Smooth muscle cell of the brain vasculature (primary cell): Measurements from ENCODE around the gene TNS4.

Experiments used
- DNase-seq: peaks from one replicate; pipeline ENCODE4 v3.0.0-alpha.2; 2012; ENCODE audit warnings: low read depth, low spot score

Gene TNS4

GRCh38 chr17:40516581-40517285 is 15.3 kb upstream of the TNS4 start:
- DNase-seq: no peak

- DNase-seq: no peak
These were observed 14.1 kb upstream of the TNS4 start for GRCh38 chr17:40515491-40516041.

- DNase-seq: no peak
These were observed 13.6 kb upstream of the TNS4 start for GRCh38 chr17:40515011-40515410.

DNA sequence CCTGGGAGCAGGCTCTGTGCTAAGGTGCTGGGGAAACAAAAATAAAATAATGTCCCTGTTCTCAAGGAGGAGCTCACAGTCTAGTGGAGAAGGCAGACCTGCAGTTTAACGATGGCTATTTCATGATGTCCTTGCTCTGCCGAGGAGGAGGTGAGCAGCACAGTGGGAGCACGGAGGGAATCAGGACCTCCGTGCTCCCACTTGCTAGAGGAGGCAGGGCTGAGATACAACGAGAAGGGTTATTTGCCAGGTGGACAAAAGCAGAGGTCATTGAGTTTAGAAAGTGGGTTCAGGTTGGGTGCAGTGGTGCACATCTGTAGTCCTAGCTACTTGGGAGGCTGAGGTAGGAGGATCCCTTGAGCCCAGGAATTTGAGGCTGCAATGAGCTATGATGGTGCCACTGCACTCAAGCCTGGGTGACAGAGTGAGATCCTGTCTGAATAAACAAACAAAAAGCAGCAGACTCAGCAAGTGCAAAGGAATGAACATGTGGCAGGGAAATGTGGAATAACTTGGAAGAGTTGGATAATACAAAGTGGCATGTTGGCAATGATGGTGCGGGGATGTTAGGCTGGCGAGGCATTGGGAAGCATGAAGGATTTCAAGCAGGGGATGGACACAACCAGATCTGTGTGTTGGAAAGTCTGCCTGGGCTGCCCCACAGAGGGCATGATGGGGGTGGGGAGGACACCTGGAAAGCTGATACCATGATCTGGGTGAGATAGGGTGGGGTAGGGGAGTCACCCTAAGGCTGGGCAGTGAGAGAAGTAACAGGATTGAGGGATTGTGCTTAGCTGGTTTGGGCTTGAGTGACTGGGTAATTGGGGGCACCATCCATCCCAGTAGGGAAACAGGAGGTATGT is 12.8 kb upstream of the TNS4 start:
- no peak for DNase-seq

DNA sequence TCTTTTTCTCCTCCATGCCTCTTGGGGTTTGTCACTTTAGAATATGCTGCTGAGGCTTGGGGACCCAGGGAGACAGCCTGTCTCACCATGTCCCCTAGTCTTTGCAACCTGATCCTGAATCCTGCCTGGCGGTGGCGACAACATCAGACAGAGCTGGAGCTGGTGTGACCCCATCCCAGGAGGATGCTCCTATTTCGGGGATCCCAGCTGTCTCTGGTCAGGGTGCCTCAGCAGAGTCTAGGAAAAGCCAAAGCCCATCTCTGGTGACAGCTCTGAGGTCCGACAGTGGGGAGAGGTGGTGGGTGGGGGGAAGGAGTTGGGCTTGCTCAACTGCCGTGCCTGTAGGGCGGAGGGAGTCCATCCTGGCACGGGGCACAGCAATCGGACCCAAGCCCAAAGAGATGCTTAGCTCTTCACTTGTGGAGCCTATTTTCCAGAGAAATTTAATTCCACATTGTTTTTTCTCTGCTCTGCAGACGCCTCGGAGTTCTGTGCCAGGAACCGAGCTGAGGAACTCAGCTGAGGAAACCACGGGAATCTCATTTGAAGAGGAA is 10.3 kb upstream of the TNS4 start:
- DNase-seq: no peak

DNA sequence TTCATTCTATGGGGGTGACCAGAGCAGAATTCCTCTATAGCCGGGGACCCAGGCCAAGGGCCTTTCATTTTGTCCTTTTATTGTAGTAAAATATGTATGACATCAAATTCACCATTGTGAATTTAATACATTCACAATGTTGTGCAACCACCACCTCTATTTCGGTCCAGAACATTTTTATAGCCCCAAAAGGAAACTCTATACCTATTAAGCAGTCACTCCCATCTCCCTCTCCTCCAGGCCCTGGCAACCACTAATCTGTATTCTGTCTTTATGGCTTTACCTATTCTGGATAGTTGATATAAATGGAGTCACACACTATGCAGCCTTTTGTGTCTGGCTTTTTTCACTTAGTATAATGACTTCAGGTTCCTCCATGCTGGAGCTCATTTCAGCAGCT is 9.7 kb upstream of the TNS4 start:
- no peak for DNase-seq

GRCh38 chr17:40510328-40510648 is 8.9 kb upstream of the TNS4 start:
- DNase-seq: peak; percentile 52

DNA sequence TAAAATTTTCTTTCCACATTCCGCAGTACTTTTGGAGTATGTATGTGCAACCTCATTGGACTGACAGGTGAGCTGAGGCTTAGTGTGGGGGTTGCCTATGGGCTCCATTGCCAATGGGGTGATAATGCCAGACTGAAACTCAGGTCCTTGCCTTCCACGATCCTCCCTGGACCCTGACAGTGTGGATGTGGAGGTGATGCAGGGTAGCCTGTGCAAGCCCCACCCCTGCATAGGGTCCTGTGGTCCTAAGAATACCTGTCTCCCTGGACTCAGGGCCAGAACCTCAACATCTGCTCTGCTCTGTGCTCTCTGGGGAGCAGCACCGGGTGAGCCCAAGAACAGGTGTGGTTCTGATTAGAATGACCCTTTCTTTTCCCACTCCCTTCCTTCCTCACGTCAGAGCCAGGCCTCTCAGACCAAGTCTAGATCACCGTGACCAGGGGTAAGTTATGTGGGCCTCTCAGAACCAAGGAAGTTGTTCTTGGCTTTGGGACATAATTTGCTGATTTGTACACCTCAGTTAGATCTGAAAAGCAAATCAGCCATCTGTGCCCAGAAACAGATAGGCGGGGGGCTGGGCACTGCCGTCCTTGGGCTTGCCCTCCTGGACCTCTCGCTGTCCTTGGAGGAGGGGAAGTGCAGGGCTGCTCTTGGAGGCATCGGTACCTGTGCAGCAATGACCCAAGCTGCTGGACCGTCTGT is 8.4 kb upstream of the TNS4 start:
- no peak for DNase-seq

DNA sequence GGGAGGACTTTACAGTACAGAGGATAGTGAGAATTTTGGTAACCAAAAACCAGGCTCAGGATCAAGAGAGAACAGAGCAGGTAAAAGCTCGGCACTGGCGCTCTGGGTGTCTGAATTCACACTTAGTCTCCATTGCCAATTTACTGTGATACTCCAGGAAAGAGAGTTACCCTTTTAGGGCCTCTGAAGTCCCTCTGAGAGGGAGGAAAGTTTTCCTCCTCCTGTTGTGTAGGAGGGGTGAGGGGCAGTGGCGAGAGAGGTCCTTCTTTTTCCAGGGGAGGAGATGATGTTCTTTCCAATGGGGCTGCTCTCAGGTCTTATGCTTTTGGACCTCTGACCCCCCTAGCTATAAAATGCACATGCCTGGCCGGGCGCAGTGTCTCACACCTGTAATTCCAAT is 5.4 kb upstream of the TNS4 start:
- DNase-seq: no peak

DNA sequence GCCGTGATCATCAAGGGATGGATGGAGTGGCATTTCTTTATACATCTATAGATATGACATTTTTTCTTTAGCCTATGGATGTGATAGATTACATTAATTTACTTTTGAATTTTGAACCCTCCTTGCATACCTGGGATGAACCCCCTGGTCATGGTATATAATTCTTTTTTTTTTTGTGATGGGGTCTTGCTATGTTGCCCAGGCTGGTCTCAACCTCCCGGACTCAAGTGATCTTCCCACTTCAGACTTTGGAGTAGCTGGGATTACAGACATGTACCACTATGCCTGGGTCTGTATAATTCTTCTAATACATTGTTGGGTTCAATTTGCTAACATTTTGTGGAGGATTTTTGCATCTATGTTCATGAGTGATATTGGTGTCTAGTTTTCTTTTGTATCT is 1.7 kb upstream of the TNS4 start:
- DNase-seq: no peak

DNA sequence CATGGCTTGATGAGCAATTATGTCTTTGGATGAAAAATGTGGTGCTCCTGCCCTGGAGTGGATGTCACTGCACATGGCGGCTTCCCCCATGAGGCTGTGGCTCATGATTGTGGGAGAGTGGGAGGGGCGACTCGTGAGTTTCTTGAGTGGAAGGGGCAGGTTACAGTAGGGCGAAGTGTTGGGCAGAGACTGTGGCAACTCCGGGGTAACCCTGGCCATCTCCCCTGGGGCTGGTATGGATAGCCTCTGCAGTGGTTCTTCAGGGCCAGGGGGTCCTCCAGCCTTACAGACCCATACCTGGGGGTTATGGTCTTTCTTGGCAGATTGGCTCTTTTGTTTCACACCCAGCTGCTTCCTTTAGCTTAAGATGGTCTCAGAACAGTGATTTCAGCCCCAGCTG is 1.3 kb upstream of the TNS4 start:
- DNase-seq: no peak

DNA sequence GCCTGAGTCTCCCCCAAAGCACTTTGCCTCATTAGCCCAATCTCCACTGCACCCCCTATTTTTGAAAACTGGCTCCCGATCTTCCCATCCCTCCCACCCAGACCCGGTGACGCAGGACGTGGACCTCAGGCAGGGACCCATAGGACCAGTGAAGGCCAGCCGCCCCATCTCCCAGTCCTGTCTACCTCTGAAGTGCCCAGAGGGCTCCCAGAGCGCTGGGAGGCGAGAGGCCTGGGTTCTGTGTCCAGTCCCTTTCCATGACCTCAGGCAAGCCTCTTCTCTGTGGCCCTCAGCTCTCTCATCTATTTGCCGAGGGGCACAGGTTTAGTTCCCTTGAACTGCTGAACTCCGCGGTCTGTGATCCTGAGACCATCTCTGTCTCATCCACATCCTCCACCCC is 714 bp downstream of the TNS4 start:
- no peak for DNase-seq

GRCh38 chr17:40500190-40500589 is 1.2 kb downstream of the TNS4 start:
- no peak for DNase-seq

DNA sequence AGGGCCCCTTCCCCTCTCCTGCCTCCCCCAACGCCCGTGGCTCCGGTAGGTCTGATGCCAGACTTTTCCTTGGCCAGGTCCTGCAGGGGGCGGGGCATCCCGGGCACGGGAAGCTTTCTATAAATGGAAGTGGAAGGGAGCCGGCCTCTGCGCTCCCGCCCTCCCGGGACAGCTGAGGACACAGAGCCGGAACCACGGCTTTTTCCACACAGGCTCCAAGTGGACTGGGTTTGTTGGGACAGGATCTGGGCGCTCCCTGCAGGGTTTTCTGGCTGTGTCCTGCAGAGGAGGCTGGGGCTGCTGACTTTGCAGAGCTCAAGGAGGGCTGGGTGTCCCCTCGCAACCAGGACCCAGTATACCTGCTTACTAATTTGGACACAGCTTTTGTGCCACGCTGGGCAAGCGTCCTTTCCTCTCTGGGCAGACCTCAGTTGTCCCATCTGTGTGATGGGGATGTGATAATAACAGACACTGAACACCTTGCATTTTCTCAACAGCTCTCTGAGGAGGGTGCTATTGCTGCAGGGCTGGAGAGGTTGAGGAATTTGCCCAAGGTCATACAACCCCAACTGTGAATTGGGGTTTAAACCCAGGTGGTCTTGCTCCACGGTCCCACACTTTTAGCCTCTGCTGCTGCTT is 1.8 kb downstream of the TNS4 start:
- no peak for DNase-seq

DNA sequence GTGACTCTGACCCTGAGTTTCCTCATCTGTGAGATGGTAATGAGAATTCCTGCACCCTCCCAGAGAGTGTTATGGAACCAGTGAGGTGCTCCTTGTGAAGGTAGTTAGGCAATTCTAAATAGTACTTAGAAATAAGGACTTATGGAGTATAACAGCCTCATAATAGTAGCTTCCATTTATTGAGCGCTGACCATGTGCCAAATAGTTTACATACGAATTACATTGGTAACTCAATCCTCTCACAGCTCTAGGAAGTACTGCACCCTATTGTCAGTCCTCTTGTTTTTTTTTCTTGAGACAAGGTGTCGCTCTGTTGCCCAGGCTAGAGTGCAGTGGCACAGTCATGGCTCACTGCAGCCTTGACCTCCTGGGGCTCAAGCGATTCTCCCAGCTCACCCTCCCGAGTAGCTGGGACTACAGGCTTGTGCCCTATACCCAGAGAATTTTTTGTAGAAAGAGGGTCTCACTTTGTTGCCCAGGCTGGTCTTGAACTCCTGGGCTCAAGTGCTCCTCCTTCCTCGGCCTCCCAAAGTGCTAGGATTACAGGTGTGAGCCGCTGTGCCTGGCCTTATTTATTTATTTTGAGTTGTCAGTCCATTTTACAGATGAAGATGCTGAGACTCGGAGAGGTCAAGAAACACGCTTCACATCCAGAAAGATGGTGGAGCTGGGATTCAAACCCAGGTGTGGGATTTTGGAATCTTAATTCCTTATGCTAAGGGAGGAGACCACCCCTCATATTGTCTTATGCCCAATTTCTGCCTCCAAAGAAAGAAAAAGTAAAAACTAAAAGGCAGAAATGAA is 2.9 kb downstream of the TNS4 start:
- no peak for DNase-seq

DNA sequence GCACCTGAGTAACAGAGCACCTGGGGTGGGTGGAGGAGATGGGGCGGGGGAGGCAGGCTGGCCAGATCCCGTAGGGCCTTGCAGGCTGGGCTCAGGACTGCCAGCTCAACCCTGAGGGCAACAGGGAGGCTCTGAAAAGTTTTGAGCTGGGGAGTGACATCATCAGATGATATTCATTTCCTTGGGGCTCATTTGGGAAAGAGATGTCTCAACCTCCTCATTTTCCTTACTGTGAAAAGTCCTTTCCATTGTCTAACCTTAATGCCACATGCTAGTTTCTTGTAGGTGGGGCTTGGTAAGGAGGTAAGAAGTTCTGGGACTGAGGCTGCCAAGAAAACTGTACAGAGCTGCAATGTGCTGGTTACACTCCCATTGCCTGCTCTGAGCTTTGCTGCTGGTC is 3.7 kb downstream of the TNS4 start:
- DNase-seq: no peak

- DNase-seq: no peak
These were observed 4.6 kb downstream of the TNS4 start for GRCh38 chr17:40496634-40497420.

DNA sequence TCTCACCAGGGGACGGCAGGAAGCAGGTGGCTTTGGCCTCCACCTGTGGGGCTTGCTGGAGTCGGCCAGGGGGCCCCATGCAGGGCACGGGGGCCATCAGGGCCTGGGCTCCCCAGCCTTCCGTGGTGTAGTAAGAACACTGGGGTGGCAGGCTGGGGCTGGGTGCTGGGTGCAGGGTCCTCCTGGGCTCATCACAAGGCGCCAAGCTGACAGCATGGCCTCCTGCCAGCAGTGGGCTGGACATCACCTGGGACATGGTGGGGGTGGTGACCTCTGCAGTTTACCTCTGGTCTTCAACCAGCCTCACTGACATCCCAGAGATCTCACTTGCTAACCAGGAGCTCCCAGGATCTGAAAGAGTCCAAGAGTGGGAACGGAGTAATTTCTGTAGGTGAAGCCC is 5.3 kb downstream of the TNS4 start:
- no peak for DNase-seq

DNA sequence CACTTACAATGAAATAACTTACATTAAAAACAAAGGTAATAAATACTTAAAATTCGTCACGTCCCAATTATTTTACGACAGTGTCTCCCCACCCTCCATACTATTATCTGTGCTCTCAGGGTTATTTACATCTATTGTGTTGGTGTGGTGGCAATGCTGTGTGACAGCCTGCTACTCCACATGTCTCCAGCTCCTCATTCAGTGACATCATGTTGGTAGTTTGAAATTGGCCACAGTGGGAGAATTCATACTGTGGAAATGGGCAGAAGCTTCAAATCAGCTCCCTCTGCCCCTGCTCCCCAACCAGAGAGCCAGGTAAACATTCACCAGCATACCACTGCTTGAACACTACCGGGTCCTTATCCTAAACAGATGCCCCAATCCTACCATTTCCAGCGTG is 6.3 kb downstream of the TNS4 start:
- DNase-seq: no peak

DNA sequence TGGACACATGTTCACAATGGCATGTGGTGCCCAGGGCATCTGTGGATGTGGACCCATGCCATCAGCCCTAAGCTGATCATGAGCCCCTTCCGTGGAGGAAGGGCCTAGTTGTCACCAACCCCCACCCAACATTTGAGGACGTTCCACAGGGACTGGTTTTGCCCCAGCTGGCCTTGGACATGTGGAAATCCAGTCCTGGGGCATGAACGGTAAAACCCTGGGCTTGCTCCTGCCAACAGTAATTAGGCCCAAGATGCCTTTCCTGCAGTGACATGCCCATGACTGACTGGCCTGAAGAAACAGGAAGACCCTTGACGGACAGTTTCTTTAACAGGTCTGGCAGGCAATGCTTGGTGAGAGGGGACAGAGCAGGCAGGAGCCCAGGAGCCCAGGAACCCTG is 7.7 kb downstream of the TNS4 start:
- DNase-seq: no peak
